ENCODE measurements around the gene WNT3A. TPM values are rescaled to one million over a fixed set of nuclear protein-coding genes. Genes with fewer than 3 reads are reported as not detected.

The WNT3A gene
- total and polyA plus RNA-seq, 9 of the 15 experiments (the other 6 are each of a cell fraction or from before 2014, with no cell fraction given): not detected

- Histone ChIP-seq H3K4me3 (no peak overlapping the region), H3K9me3 (replicated peaks; ENCODE audit: control insufficient read depth, insufficient read depth, low read depth, low read length) (no peaks in the 10 kb centered on the region), H3K9ac (ENCODE audit: insufficient read depth in 1 of 2, low read depth in 2 of 2, low read length in 2 of 2) (peak overlapping the region in 1 of 2 experiments; percentile 38; a peak in 1 of 4 replicates), H3K4me1 (replicated peaks in 1 of 2; ENCODE audit: control insufficient read depth in 2 of 2, insufficient read depth in 2 of 2, low read length in 2 of 2) (peaks cover 0 to 44% of the 10 kb centered on the region in 2 experiments; a peak in 3 of 5 replicates), H3K79me2 (ENCODE audit: control insufficient read depth, insufficient read depth, low read length) (no peaks in the 10 kb centered on the region), H3K27me3 (ENCODE audit: control insufficient read depth in 2 of 2, insufficient read depth in 2 of 2, low read length in 2 of 2) (peaks cover 10 to 32% of the 10 kb centered on the region in 2 experiments; a peak in 4 of 5 replicates), H3K4me2 (ENCODE audit: insufficient read depth, low read length) (no peak overlapping the region), H4K20me1 (replicated peaks; ENCODE audit: control insufficient read depth, insufficient read depth, low read length) (no peaks in the 10 kb centered on the region), H2AFZ (ENCODE audit: low read depth, low read length) (no peak overlapping the region), H3K27ac (ENCODE audit: extremely low read depth, low read depth, low read length) (no peak overlapping the region), H3K36me3 (ENCODE audit: control insufficient read depth, insufficient read depth, low read length) (no peaks in the 10 kb centered on the region), H3K9me1 (ENCODE audit: control insufficient read depth, insufficient read depth, low read length) (no peaks in the 10 kb centered on the region)
- no TSS peak for BruUV-seq (replicated peaks)
- ChIA-PET CTCF (ENCODE audit: low intra/inter-chr PET ratio) (no interaction called here), POLR2A (no interaction called here)
- WGBS (ENCODE audit: insufficient coverage, low coverage, missing lambda C conversion rate): 10% methylated on average over 15 of the region's 15 CpGs
- ATAC-seq: no peak
- in situ Hi-C loops (cut with MboI) (no loop called here), intact Hi-C loops (cut with micrococcal nuclease) (no loop called here)
- DNase-seq (ENCODE audit: extremely low read depth in 1 of 4, low spot score in 3 of 4): no peak
- no peak for FAIRE-seq
- TF ChIP-seq SMAD3 (CRISPR knock-in tag; conservative IDR thresholded peaks at IDR 0.05): no peak
- no peak for TF ChIP-seq PTBP1 (IDR thresholded peaks at IDR 0.05; ENCODE audit: low read depth, low read length)
- TF ChIP-seq PCBP2 (IDR thresholded peaks at IDR 0.05; ENCODE audit: low read depth, low read length, poor library complexity, severe bottlenecking): no peak
- no peak for TF ChIP-seq SRSF7 (optimal IDR thresholded peaks at IDR 0.05; ENCODE audit: low read depth, low read length)
- TF ChIP-seq, protein P1, sequence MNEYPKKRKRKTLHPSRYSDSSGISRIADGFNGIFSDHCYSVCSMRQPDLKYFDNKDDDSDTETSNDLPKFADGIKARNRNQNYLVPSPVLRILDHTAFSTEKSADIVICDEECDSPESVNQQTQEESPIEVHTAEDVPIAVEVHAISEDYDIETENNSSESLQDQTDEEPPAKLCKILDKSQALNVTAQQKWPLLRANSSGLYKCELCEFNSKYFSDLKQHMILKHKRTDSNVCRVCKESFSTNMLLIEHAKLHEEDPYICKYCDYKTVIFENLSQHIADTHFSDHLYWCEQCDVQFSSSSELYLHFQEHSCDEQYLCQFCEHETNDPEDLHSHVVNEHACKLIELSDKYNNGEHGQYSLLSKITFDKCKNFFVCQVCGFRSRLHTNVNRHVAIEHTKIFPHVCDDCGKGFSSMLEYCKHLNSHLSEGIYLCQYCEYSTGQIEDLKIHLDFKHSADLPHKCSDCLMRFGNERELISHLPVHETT (CRISPR knock-in tag; conservative IDR thresholded peaks at IDR 0.05 in 1 of 2, IDR thresholded peaks at IDR 0.05 in 1 of 2): no peak
- TF ChIP-seq NBN (IDR thresholded peaks at IDR 0.05; ENCODE audit: low read depth): no peak
- no peak for TF ChIP-seq MAFG (tag; conservative IDR thresholded peaks at IDR 0.05)
- no peak for TF ChIP-seq HSF4 (CRISPR knock-in tag; IDR thresholded peaks at IDR 0.05; ENCODE audit: borderline replicate concordance)
- TF ChIP-seq STAT6 (CRISPR knock-in tag; IDR thresholded peaks at IDR 0.05): no peak
- no peak for TF ChIP-seq MCM7 (IDR thresholded peaks at IDR 0.05)
- no peak for TF ChIP-seq ZHX1 (conservative IDR thresholded peaks at IDR 0.05; ENCODE audit: low read length)
- TF ChIP-seq ZNF766 (CRISPR knock-in tag; conservative IDR thresholded peaks at IDR 0.05): no peak
- TF ChIP-seq RBM25 (IDR thresholded peaks at IDR 0.05; ENCODE audit: low read depth, low read length, severe bottlenecking): no peak
- no peak for TF ChIP-seq NCOA4 (IDR thresholded peaks at IDR 0.05; ENCODE audit: partially characterized antibody)
These were observed 56.7 kb downstream of the WNT3A start for GRCh38 chr1:228063251-228064191.
